NB4 (cell line): ENCODE results near the gene MYOCD.

Experiments
- CTCF ChIP-seq: IDR thresholded peaks from one replicate; pipeline ENCODE4 v1.5.1; 2012; ENCODE audit warnings: low read depth, low read length
- MAX ChIP-seq: IDR thresholded peaks from 2 replicates; pipeline ENCODE4 v1.6.1; 2011; ENCODE audit warnings: low read depth, low read length

DNA sequence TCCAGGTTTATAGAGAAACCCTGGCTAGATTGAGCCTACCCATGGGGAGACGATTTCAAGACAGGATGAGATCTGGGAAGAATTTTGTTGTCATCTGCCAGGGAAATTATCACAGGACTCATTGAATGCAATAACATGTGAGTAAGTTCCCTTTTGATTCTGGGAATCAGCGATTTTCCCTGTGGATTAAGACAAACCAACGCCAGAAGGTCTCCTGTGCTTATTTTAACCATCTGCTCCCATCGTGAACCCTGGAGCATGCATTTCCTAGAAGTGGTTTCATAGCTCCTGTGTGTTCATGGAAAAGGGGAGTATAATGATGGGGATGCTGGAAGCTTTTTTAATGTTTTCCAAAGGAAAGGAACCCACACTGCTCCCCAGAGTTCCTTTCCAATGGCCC is 102.6 kb downstream of the MYOCD start:
- TF ChIP-seq CTCF (no peak), MAX (no peak)
